GM19395 (cell line): ENCODE measurements around the gene TIMM8A.

Experiments
- ATAC-seq: cut with Tn5 transposase; IDR thresholded peaks from one replicate; pipeline ENCODE4 v1.9.1; 2021; ENCODE audit warnings: mild to moderate bottlenecking, moderate library complexity; ENCODE audit not compliant: unreplicated experiment

Gene TIMM8A, protein sequence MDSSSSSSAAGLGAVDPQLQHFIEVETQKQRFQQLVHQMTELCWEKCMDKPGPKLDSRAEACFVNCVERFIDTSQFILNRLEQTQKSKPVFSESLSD

GRCh38 chrX:101348452-101349192, at the start of gene TIMM8A:
Gene TIMM8A, minus strand, starts transcription at chrX:101348742. Its CDS starts 78 bp downstream, at chrX:101348664.
- ATAC-seq, result peak; percentile 98

DNA sequence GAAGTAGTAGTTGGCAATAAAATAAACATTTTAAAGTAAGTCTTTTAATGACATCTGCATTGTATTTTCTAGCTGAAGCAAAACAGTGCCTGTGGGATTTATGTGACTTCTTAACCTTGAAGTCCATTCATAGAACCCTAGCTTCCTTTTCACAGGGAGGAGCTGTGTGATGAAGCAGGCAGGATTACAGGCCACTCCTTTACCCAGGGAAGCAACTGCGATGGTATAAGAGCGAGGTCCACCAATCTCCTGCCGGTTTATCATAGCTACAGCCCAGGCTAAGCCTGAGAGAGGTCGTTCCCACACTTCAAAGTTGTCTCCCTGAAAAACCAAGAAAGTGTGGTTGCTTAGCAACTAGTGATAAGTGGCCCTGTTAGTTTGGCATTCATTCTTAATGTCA, 49.2 kb upstream of the TIMM8A start:
- no peak for ATAC-seq

GRCh38 chrX:101395789-101396188, 47.2 kb upstream of the TIMM8A start:
- no peak for ATAC-seq

- ATAC-seq, result no peak
Observed at GRCh38 chrX:101394372-101394771, 45.8 kb upstream of the TIMM8A start.

- ATAC-seq, result no peak
Observed at GRCh38 chrX:101393530-101394305, 45.2 kb upstream of the TIMM8A start.

DNA sequence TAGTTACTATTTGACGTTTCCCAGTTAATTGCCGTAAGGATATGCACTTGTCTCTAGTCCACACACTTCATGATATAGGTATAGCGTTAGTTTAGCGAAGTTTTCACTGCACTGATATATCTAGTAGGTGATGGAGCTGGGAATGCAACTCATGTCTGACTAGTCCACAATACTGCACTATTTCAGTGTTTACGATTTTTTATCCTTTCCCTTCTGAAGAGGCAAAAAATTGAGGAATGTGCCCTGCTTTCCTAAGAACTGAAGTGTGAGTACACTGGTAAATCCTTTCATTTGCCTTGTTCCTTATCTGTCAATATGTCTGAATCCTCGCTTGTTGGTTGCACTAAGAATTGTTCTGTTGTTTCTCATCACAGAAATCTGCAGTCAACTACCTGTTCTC, 43.3 kb upstream of the TIMM8A start:
- no peak for ATAC-seq

- peak; percentile 80 for ATAC-seq
Observed at GRCh38 chrX:101390664-101391525, 42.4 kb upstream of the TIMM8A start, which contains the start of gene RPL36A. Gene RPL36A, plus strand, starts transcription at chrX:101391011. Its CDS starts 33 bp downstream, at chrX:101391044.

DNA sequence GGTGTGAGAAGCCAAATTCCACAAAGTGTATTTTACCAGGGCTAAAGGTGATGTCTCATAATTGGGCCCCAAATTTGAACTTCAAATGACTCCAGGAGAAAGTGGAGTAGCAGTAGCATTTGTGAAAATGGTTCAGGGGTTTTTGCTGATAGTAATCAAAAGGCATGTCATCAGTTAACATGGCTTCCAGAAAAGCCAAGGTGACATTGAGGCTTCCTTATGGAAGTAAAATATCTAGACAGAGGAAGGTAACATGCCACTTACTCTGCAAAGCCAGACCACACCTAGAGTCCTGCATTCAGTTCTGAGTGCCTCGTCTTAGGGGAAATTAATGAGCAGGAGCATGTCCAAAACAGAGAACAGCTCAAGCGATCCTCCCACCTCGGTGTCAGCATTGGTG, 40.1 kb upstream of the TIMM8A start:
- no peak for ATAC-seq

- no peak for ATAC-seq
Observed at GRCh38 chrX:101386542-101386885, 38.0 kb upstream of the TIMM8A start.

- ATAC-seq, result peak; percentile 68
Observed at GRCh38 chrX:101385795-101386541, 37.4 kb upstream of the TIMM8A start, which contains the start of gene BTK. Gene BTK, minus strand, starts transcription at chrX:101386191. Its CDS starts 10,907 bp downstream, at chrX:101375284.

- ATAC-seq, result no peak
Observed at GRCh38 chrX:101385026-101385684, 36.6 kb upstream of the TIMM8A start.

DNA sequence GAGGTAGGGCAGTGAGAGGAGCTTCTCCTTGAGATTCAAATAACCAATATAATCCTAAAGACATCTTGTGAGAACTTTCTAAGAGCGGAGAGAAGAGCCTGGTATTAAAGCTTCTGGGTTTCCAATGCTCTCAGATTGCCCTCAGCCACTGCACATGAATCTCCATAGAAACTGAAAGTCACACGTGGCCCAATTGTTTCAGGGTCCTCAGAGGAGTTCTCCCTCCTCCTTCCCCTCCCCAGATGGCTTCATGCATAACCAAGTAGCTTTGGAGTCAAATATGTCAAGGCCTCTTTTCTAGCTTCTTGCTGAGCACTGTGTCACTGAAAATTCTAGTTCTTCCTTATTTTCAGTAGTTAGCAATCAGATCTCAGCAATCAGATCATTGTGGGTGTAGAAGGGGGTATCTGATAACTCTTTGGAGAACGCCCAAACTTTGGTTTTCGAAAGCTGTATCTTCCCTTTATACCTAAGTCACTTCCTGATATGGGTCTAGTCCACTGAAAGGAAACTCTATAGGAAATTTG, 35.2 kb upstream of the TIMM8A start:
- peak; percentile 78 for ATAC-seq

DNA sequence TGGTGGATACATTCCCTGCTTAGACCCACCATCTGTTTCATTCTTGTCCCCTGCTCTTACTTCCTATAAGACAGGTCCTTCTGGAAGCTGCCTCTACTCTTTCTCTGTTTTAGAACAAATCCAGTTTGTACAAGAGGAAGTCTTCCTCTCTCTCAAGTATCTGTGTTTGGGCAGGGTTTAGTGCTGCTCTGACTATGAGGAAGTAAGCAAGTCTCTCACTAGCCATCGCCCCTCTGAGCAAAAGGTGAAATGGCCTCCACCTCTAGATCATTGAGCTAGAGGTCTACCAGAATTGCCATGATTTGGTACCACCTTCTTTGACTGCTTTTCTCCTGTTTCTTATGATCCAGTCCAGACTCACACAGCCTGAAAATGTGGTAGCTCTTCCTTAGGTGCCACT, 29.0 kb upstream of the TIMM8A start:
- no peak for ATAC-seq

DNA sequence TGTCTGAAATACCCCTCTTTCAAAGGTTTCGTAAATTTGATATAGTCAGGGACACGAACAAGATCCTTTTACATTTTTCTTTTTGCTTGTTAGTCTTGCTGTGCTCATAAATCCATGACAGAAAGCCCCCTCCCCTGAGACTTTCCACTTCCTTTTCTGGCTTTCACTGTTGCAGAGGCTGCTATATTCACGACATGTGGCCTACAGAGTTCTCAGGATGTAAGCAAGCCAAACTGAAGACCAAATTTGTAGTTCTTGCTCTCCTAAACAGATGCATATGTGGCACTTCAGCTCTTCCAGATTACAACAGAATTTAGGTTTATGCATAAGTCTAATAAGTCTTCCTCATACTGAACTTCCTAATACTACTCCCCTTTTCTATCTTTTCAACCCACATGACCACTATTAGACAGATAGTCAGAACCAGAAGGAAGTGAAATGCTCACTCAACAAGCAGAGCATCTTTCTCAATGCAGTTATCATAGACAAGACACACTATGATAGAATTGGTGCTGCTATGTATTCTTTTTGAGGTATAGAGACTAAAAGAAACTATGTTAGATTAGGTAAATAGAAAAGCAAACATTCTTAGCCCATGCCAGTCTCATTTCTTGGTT, 22.5 kb upstream of the TIMM8A start:
- peak; percentile 84 for ATAC-seq

GRCh38 chrX:101369687-101370086, 21.1 kb upstream of the TIMM8A start:
- ATAC-seq, result no peak

- ATAC-seq, result no peak
Observed at GRCh38 chrX:101368800-101369199, 20.3 kb upstream of the TIMM8A start.

DNA sequence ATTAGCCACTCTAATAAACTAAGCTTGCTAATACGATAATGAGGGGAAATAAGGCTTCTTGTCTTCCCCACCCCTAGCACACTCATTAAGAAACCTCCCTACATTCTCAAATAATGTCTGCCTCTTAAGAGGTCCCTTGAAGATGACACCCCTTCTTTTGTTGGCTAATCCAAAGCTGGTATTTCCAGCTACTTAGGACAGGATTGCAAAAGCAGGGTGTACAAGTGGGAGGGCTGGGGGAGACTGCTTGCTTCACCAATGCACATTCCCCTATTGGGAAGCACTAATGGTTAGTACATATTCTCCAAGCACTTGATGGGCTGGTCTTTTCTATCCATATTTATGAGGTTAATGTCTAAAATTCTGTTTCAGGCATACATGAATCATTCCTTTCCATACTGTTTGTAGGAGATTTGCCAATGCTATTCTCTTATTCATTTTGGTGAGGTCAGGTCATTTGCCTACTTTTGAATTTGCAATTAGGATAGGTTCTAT, 16.8 kb upstream of the TIMM8A start:
- no peak for ATAC-seq

DNA sequence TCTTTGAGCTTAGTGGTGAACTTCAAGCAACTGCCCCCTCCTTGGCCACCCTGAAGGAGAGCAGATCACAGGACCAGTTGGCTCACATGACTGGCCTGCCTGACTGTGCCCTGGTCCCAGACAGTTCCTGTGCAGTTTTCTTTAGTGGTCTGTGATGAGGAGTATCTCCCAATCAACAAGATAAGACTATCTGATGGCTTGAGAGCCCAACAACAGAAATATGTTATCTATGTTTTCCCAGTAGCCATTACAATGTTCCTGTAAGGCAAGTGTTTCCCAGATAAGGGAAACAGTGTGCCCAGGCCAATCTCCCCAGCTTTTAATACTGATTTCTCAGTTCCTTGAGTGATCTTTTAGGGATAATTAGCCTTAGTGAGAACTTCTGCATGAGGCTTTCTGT, 14.2 kb upstream of the TIMM8A start:
- ATAC-seq, result no peak

DNA sequence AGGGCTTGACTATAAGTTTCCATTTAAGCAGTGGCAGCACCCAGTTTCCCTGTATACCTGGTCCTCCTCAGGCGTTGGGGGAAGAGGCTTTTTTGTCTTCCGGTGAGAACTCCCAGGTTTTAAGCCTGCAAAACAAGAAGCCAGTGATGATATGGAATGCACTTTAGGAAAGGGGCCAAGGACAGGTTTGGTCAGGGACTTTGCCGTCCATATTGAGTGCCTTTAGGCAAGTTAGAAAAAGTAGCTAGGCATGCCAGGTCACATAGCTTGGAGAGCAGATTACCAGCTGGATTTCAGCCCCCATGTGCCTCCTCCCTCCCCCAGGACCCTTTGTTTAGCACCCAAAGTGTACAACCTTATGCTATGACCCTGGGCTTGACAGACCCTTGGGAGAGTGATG, 13.6 kb upstream of the TIMM8A start:
- ATAC-seq, result no peak
